Neural cell (in vitro differentiated cells): ENCODE results near the gene STRADA. TPM values are rescaled to one million over a fixed set of nuclear protein-coding genes. Genes with fewer than 3 reads are reported as not detected.

ENCODE experiments used
- H2AFZ ChIP-seq: fragments of 200-600, 300-800 bp; sonication (generic), shearing (Covaris generic); 2 replicates; pipeline ENCODE4 v1.6.0; 2014; ENCODE audit warnings: low read depth, mild to moderate bottlenecking, antibody characterized with exemption, low read length, moderate library complexity
- H3F3A ChIP-seq: fragments of 200-600 bp; shearing (Covaris generic); 2 replicates; pipeline ENCODE4 v1.6.1; 2016; ENCODE audit warnings: mild to moderate bottlenecking, moderate library complexity, mixed read lengths, antibody characterized with exemption, low read length; ENCODE audit not compliant: insufficient read depth, poor library complexity, severe bottlenecking
- H3K27ac ChIP-seq: fragments of 200-600, 300-800 bp; sonication (generic), shearing (Covaris generic); 2 replicates; pipeline ENCODE4 v1.5.1; 2014; ENCODE audit warnings: mild to moderate bottlenecking, low read length, moderate library complexity
- H3K27me3 ChIP-seq: fragments of 300-800, 200-600 bp; sonication (generic), shearing (Covaris generic); 2 replicates; pipeline ENCODE4 v1.6.0; 2014; ENCODE audit warnings: mild to moderate bottlenecking, low read depth, low read length, moderate library complexity; ENCODE audit not compliant: insufficient read depth
- H3K36me3 ChIP-seq: fragments of 300-800, 200-600 bp; sonication (generic), shearing (Covaris generic); 2 replicates; pipeline ENCODE4 v1.5.1; 2014; ENCODE audit warnings: mild to moderate bottlenecking, antibody characterized with exemption, low read length, moderate library complexity; ENCODE audit not compliant: insufficient read depth
- H3K4me2 ChIP-seq: fragments of 300-800, 200-600 bp; sonication (generic), shearing (Covaris generic); 2 replicates; pipeline ENCODE4 v1.6.0; 2014; ENCODE audit warnings: mild to moderate bottlenecking, low read length
- H3K4me3 ChIP-seq: fragments of 300-800, 200-600 bp; sonication (generic), shearing (Covaris generic); 2 replicates; pipeline ENCODE4 v1.5.1; 2014; ENCODE audit warnings: mild to moderate bottlenecking, low read length, moderate library complexity
- H3K79me2 ChIP-seq: fragments of 200-600 bp; shearing (Covaris generic); replicated peaks from 2 replicates; pipeline ENCODE4 v1.6.0; 2014; ENCODE audit warnings: mild to moderate bottlenecking, low read length, moderate library complexity; ENCODE audit not compliant: insufficient read depth
- H3K9ac ChIP-seq: fragments of 300-800, 200-600 bp; sonication (generic), shearing (Covaris generic); 2 replicates; pipeline ENCODE4 v1.6.1; 2016; ENCODE audit warnings: mild to moderate bottlenecking, low read length, mixed read lengths
- H3K9me2 ChIP-seq: fragments of 200-600 bp; shearing (Covaris generic); 2 replicates; pipeline ENCODE4 v1.6.1; 2016; ENCODE audit warnings: mild to moderate bottlenecking, low read length, mixed read lengths; ENCODE audit not compliant: insufficient read depth
- H3K9me3 ChIP-seq: fragments of 200-600, 300-800 bp; sonication (generic), shearing (Covaris generic); 2 replicates; pipeline ENCODE4 v1.6.1; 2016; ENCODE audit warnings: mild to moderate bottlenecking, mixed run types, low read length, moderate library complexity, mixed read lengths
- H4K20me1 ChIP-seq: fragments of 200-600 bp; shearing (Covaris generic); 2 replicates; pipeline ENCODE4 v1.6.1; 2016; ENCODE audit warnings: mild to moderate bottlenecking, mixed run types; ENCODE audit not compliant: insufficient read depth
- CTCF ChIP-seq: fragments of 450-650 bp; IDR thresholded peaks from 2 replicates; pipeline ENCODE4 v1.5.1; 2014; ENCODE audit warnings: antibody characterized with exemption, mild to moderate bottlenecking, moderate library complexity; ENCODE audit not compliant: poor library complexity, severe bottlenecking
- EP300 ChIP-seq: fragments of 450-650 bp; conservative IDR thresholded peaks from 2 replicates; pipeline ENCODE4 v1.6.1; 2014; ENCODE audit warnings: antibody characterized with exemption, mild to moderate bottlenecking, moderate library complexity; ENCODE audit not compliant: poor library complexity, severe bottlenecking
- EZH2 ChIP-seq: fragments of 200-600, 300-800 bp; shearing (Covaris generic), sonication (generic); IDR thresholded peaks from 2 replicates; pipeline ENCODE4 v1.6.1; 2014; ENCODE audit warnings: antibody characterized with exemption, low read length, borderline replicate concordance, mild to moderate bottlenecking; ENCODE audit not compliant: insufficient read depth, poor library complexity, severe bottlenecking
- MXI1 ChIP-seq: fragments of 450-650 bp; conservative IDR thresholded peaks from 2 replicates; pipeline ENCODE4 v1.6.1; 2014; ENCODE audit warnings: antibody characterized with exemption, mild to moderate bottlenecking; ENCODE audit not compliant: poor library complexity, severe bottlenecking
- POLR2AphosphoS5 ChIP-seq: IDR thresholded peaks from 2 replicates; pipeline ENCODE4 v1.6.1; 2012
- RAD21 ChIP-seq: fragments of 450-650 bp; conservative IDR thresholded peaks from 2 replicates; pipeline ENCODE4 v1.6.1; 2014; ENCODE audit warnings: antibody characterized with exemption, mild to moderate bottlenecking, moderate library complexity
- REST ChIP-seq: IDR thresholded peaks from 2 replicates; pipeline ENCODE4 v1.6.1; 2012; ENCODE audit warnings: borderline replicate concordance
- SMC3 ChIP-seq: fragments of 450-650 bp; conservative IDR thresholded peaks from 2 replicates; pipeline ENCODE4 v1.6.1; 2014; ENCODE audit warnings: antibody characterized with exemption, mild to moderate bottlenecking, moderate library complexity; ENCODE audit not compliant: poor library complexity
- TAF1 ChIP-seq: IDR thresholded peaks from 2 replicates; pipeline ENCODE4 v1.6.1; 2012; ENCODE audit warnings: low read depth
- polyA plus RNA-seq: library from polyadenylated mRNA; depleted of rRNA; stranded (reverse); fragments of >200 nt; gene quantifications from 2 replicates; pipeline ENCODE4 v1.2.3, GENCODE V29; 2014

Gene STRADA
- polyA plus RNA-seq, 1 donor from 2014 or later, result 18.4 TPM

- Histone ChIP-seq H3K79me2 (no peaks in the 10 kb centered on the region), H3F3A (no peaks in the 10 kb centered on the region), H4K20me1 (no peaks in the 10 kb centered on the region), H3K27me3 (no peaks in the 10 kb centered on the region), H3K4me3 (no peak overlapping the region), H3K27ac (no peak overlapping the region), H3K9ac (no peak overlapping the region), H3K9me3 (no peaks in the 10 kb centered on the region), H3K36me3 (peaks cover 4% of the 10 kb centered on the region), H3K4me2 (no peak overlapping the region), H3K9me2 (no peaks in the 10 kb centered on the region), H2AFZ (no peak overlapping the region)
- no peak for TF ChIP-seq EP300
- TF ChIP-seq EZH2, result no peak
- no peak for TF ChIP-seq TAF1
- TF ChIP-seq SMC3, result no peak
- no peak for TF ChIP-seq REST
- no peak for TF ChIP-seq POLR2AphosphoS5
- no peak for TF ChIP-seq CTCF
- no peak for TF ChIP-seq RAD21
- no peak for TF ChIP-seq MXI1
Measured at GRCh38 chr17:63682441-63682840, 59.2 kb downstream of the STRADA start.

- no peak overlapping the region for H3K27ac ChIP-seq
- no peak for TF ChIP-seq MXI1
- no peak for TF ChIP-seq EP300
- no peak for TF ChIP-seq CTCF
- TF ChIP-seq TAF1, result no peak
- no peak for TF ChIP-seq RAD21
- no peak for TF ChIP-seq POLR2AphosphoS5
- no peak for TF ChIP-seq SMC3
- no peak for TF ChIP-seq EZH2
Measured at GRCh38 chr17:63681530-63681929, 60.1 kb downstream of the STRADA start.

More at GRCh38 chr17:63681530-63681929, 60.1 kb downstream of the STRADA start:
- Histone ChIP-seq H3K27me3 (no peaks in the 10 kb centered on the region), H3F3A (no peaks in the 10 kb centered on the region), H3K79me2 (no peaks in the 10 kb centered on the region), H3K36me3 (peaks cover 4% of the 10 kb centered on the region), H3K4me2 (no peak overlapping the region), H2AFZ (no peak overlapping the region), H3K9ac (no peak overlapping the region), H3K9me3 (no peaks in the 10 kb centered on the region), H3K9me2 (no peaks in the 10 kb centered on the region), H4K20me1 (no peaks in the 10 kb centered on the region), H3K4me3 (no peak overlapping the region)
